T follicular helper cell (primary cell): ENCODE data around the gene HDAC4.
"Not testable (repeated sequence)": the region's sequence is repeated elsewhere in the genome, so short reads cannot be mapped to it uniquely, and the experiment has no call there.

Experiments
- DNase-seq: peaks from one replicate; pipeline ENCODE4 v3.0.0-alpha.2; 2020; ENCODE audit warnings: low read depth

HDAC4 gene

GRCh38 chr2:239046822-239047221 lies 354.0 kb downstream of the HDAC4 start:
- DNase-seq, result no peak

- no peak for DNase-seq
Observed at GRCh38 chr2:239044336-239044735, 356.5 kb downstream of the HDAC4 start.

- DNase-seq, result no peak
Observed at GRCh38 chr2:239043326-239043725, 357.5 kb downstream of the HDAC4 start.

- no peak for DNase-seq
Observed at GRCh38 chr2:239042551-239043320, 358.1 kb downstream of the HDAC4 start.

- DNase-seq, result no peak
Observed at GRCh38 chr2:239042046-239042445, 358.8 kb downstream of the HDAC4 start.

GRCh38 chr2:239041062-239041461 lies 359.8 kb downstream of the HDAC4 start:
- DNase-seq, result no peak

- no peak for DNase-seq
Observed at GRCh38 chr2:239040152-239040761, 360.6 kb downstream of the HDAC4 start.

GRCh38 chr2:239039479-239039861 lies 361.4 kb downstream of the HDAC4 start:
- DNase-seq, result no peak

- DNase-seq, result no peak
Observed at GRCh38 chr2:239038773-239039478, 361.9 kb downstream of the HDAC4 start.

- DNase-seq, result not testable (repeated sequence)
Observed at GRCh38 chr2:239038284-239038683, 362.5 kb downstream of the HDAC4 start.

- no peak for DNase-seq
Observed at GRCh38 chr2:239037559-239037910, 363.3 kb downstream of the HDAC4 start.

GRCh38 chr2:239036819-239037558 lies 363.8 kb downstream of the HDAC4 start:
- DNase-seq, result no peak

GRCh38 chr2:239035997-239036731 lies 364.7 kb downstream of the HDAC4 start:
- DNase-seq, result no peak

GRCh38 chr2:239035361-239035814 lies 365.4 kb downstream of the HDAC4 start:
- DNase-seq, result peak; percentile 45

- no peak for DNase-seq
Observed at GRCh38 chr2:239034561-239035341, 366.1 kb downstream of the HDAC4 start.

- no peak for DNase-seq
Observed at GRCh38 chr2:239033801-239034560, 366.8 kb downstream of the HDAC4 start.

GRCh38 chr2:239029958-239030357 lies 370.9 kb downstream of the HDAC4 start:
- no peak for DNase-seq

GRCh38 chr2:239028253-239028619 lies 372.6 kb downstream of the HDAC4 start:
- no peak for DNase-seq

GRCh38 chr2:239027391-239028252 lies 373.2 kb downstream of the HDAC4 start:
- no peak for DNase-seq
